Mucosa of rectum (tissue), 2 donors: ENCODE data around the gene DMD.

ENCODE experiments used
- H3K27ac ChIP-seq, 2 donors: one replicate each; pipeline ENCODE4 v1.7.0; 2013; ENCODE audit warnings: inconsistent platforms in 2 of 2, low read depth in 2 of 2, low read length in 2 of 2
- H3K27me3 ChIP-seq, 2 donors: one replicate each; pipeline ENCODE4 v1.7.0; 2013; ENCODE audit warnings: low read length in 2 of 2; ENCODE audit not compliant: control insufficient read depth in 2 of 2, insufficient read depth in 2 of 2
- H3K36me3 ChIP-seq, 2 donors: one replicate each; pipeline ENCODE4 v1.7.0; 2013; ENCODE audit warnings: low read length in 2 of 2; ENCODE audit not compliant: control insufficient read depth in 2 of 2, insufficient read depth in 2 of 2
- H3K4me1 ChIP-seq, 2 donors: one replicate each; pipeline ENCODE4 v1.7.0; 2013; ENCODE audit warnings: low read length in 2 of 2, mild to moderate bottlenecking in 1 of 2; ENCODE audit not compliant: control insufficient read depth in 2 of 2, insufficient read depth in 2 of 2
- H3K4me3 ChIP-seq, 2 donors: one replicate each; pipeline ENCODE4 v1.7.0; 2013; ENCODE audit warnings: low read length in 2 of 2
- H3K9ac ChIP-seq, 2 donors: one replicate each; pipeline ENCODE4 v1.7.0; 2013; ENCODE audit warnings: low read length in 2 of 2, low read depth in 1 of 2, mild to moderate bottlenecking in 1 of 2
- H3K9me3 ChIP-seq, 2 donors: one replicate each; pipeline ENCODE4 v1.7.0; 2013; ENCODE audit warnings: low read length in 2 of 2; ENCODE audit not compliant: control insufficient read depth in 2 of 2
- donor health status: healthy.
- donor health status: Normal muscosa, but diverticular disease.

DMD gene

GRCh38 chrX:32170481-32170880 is 1040.9 kb downstream of the DMD start:
- H3K9me3 ChIP-seq: no peaks in the 10 kb centered on the region
- no peaks in the 10 kb centered on the region for H3K4me1 ChIP-seq
- H3K27me3 ChIP-seq: no peaks in the 10 kb centered on the region
- H3K36me3 ChIP-seq: no peaks in the 10 kb centered on the region
- H3K27ac ChIP-seq: no peak overlapping the region
- H3K4me3 ChIP-seq: no peak overlapping the region
- H3K9ac ChIP-seq: no peak overlapping the region

GRCh38 chrX:32155044-32155638 is 1056.2 kb downstream of the DMD start:
- no peaks in the 10 kb centered on the region for H3K4me1 ChIP-seq
- H3K27me3 ChIP-seq: no peaks in the 10 kb centered on the region
- H3K4me3 ChIP-seq: no peak overlapping the region
- no peaks in the 10 kb centered on the region for H3K36me3 ChIP-seq
- H3K9ac ChIP-seq: no peak overlapping the region
- no peaks in the 10 kb centered on the region for H3K9me3 ChIP-seq
- no peak overlapping the region for H3K27ac ChIP-seq

- H3K27ac ChIP-seq: no peak overlapping the region
- H3K36me3 ChIP-seq: no peaks in the 10 kb centered on the region
- no peak overlapping the region for H3K9ac ChIP-seq
- no peaks in the 10 kb centered on the region for H3K27me3 ChIP-seq
- no peak overlapping the region for H3K4me3 ChIP-seq
- no peaks in the 10 kb centered on the region for H3K4me1 ChIP-seq
- H3K9me3 ChIP-seq: no peaks in the 10 kb centered on the region
Observed at GRCh38 chrX:32153585-32153984, 1057.8 kb downstream of the DMD start.

GRCh38 chrX:32150141-32150540 is 1061.2 kb downstream of the DMD start:
- H3K9ac ChIP-seq: no peak overlapping the region
- H3K27me3 ChIP-seq: no peaks in the 10 kb centered on the region
- H3K4me1 ChIP-seq: no peaks in the 10 kb centered on the region
- no peak overlapping the region for H3K27ac ChIP-seq
- no peaks in the 10 kb centered on the region for H3K9me3 ChIP-seq
- no peak overlapping the region for H3K4me3 ChIP-seq
- no peaks in the 10 kb centered on the region for H3K36me3 ChIP-seq

GRCh38 chrX:32141841-32142240 is 1069.5 kb downstream of the DMD start:
- Histone ChIP-seq H3K9ac (no peak overlapping the region), H3K4me3 (no peak overlapping the region), H3K36me3 (no peaks in the 10 kb centered on the region), H3K27ac (no peak overlapping the region), H3K9me3 (no peaks in the 10 kb centered on the region), H3K27me3 (no peaks in the 10 kb centered on the region), H3K4me1 (no peaks in the 10 kb centered on the region)

GRCh38 chrX:32139476-32139875 is 1071.9 kb downstream of the DMD start:
- no peaks in the 10 kb centered on the region for H3K36me3 ChIP-seq

GRCh38 chrX:32137525-32137924 is 1073.8 kb downstream of the DMD start:
- Histone ChIP-seq H3K9me3 (no peaks in the 10 kb centered on the region), H3K4me3 (no peak overlapping the region), H3K27me3 (no peaks in the 10 kb centered on the region), H3K36me3 (no peaks in the 10 kb centered on the region), H3K27ac (no peak overlapping the region), H3K4me1 (no peaks in the 10 kb centered on the region), H3K9ac (no peak overlapping the region)

More at GRCh38 chrX:32139476-32139875, 1071.9 kb downstream of the DMD start:
- Histone ChIP-seq H3K4me3 (no peak overlapping the region), H3K4me1 (no peaks in the 10 kb centered on the region), H3K27me3 (no peaks in the 10 kb centered on the region), H3K27ac (no peak overlapping the region), H3K9ac (no peak overlapping the region), H3K9me3 (no peaks in the 10 kb centered on the region)

- H3K9me3 ChIP-seq: no peaks in the 10 kb centered on the region
- H3K9ac ChIP-seq: no peak overlapping the region
- no peaks in the 10 kb centered on the region for H3K4me1 ChIP-seq
- no peak overlapping the region for H3K4me3 ChIP-seq
- H3K27me3 ChIP-seq: no peaks in the 10 kb centered on the region
- no peak overlapping the region for H3K27ac ChIP-seq
- H3K36me3 ChIP-seq: no peaks in the 10 kb centered on the region
Observed at GRCh38 chrX:32126997-32127396, 1084.4 kb downstream of the DMD start.

GRCh38 chrX:32118832-32119231 is 1092.5 kb downstream of the DMD start:
- Histone ChIP-seq H3K9me3 (no peaks in the 10 kb centered on the region), H3K4me3 (no peak overlapping the region), H3K27ac (no peak overlapping the region), H3K9ac (no peak overlapping the region), H3K36me3 (no peaks in the 10 kb centered on the region), H3K27me3 (no peaks in the 10 kb centered on the region), H3K4me1 (no peaks in the 10 kb centered on the region)

GRCh38 chrX:32116047-32116446 is 1095.3 kb downstream of the DMD start:
- no peaks in the 10 kb centered on the region for H3K27me3 ChIP-seq
- no peaks in the 10 kb centered on the region for H3K36me3 ChIP-seq
- no peaks in the 10 kb centered on the region for H3K4me1 ChIP-seq
- H3K9me3 ChIP-seq: no peaks in the 10 kb centered on the region
- H3K27ac ChIP-seq: no peak overlapping the region
- H3K9ac ChIP-seq: no peak overlapping the region
- no peak overlapping the region for H3K4me3 ChIP-seq

GRCh38 chrX:32087663-32088062 is 1123.7 kb downstream of the DMD start:
- Histone ChIP-seq H3K36me3 (no peaks in the 10 kb centered on the region), H3K4me3 (no peak overlapping the region), H3K27me3 (no peaks in the 10 kb centered on the region), H3K27ac (no peak overlapping the region), H3K9ac (no peak overlapping the region), H3K9me3 (no peaks in the 10 kb centered on the region), H3K4me1 (no peaks in the 10 kb centered on the region)
